ENCODE results near the gene PLA2R1.

The PLA2R1 gene

DNA sequence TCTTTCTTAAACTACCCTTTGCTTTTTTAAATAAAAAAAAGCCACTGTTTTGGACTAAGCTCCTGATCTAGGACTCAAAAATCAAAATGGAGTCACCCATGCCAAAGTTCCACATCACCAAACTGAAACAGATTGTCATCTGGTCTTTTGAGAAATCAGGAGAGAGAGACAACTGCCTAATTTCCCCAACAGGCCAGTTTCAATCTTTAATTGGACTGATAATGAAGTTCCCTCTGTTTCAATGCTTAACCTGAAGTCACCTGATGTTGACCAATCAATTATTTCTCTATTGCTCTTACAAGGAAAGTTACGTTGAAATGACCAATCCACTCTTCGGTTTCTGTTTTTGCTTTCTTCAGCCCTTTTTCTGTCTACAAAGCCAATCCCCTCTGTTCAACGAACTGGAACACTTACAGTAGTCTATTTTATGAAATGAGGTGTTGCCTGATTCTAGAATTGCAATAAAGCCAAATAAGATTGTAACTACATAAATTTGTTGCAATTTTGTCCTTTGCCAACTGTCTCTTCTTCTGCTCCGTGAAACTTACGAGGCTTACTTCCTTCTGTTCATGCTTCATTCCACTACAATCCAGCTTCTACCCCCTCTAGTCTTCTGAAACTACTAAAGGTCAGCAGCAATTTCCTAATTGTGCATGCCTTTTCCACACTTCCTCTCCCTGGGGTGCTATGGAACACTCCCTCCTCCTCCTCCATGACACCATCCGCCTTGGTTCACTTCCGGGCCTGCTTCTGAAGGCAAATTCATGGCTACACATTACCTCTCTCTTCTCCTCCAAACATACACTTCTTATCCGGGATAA lies 169.2 kb downstream of the PLA2R1 start:
- no peak for FAIRE-seq

DNA sequence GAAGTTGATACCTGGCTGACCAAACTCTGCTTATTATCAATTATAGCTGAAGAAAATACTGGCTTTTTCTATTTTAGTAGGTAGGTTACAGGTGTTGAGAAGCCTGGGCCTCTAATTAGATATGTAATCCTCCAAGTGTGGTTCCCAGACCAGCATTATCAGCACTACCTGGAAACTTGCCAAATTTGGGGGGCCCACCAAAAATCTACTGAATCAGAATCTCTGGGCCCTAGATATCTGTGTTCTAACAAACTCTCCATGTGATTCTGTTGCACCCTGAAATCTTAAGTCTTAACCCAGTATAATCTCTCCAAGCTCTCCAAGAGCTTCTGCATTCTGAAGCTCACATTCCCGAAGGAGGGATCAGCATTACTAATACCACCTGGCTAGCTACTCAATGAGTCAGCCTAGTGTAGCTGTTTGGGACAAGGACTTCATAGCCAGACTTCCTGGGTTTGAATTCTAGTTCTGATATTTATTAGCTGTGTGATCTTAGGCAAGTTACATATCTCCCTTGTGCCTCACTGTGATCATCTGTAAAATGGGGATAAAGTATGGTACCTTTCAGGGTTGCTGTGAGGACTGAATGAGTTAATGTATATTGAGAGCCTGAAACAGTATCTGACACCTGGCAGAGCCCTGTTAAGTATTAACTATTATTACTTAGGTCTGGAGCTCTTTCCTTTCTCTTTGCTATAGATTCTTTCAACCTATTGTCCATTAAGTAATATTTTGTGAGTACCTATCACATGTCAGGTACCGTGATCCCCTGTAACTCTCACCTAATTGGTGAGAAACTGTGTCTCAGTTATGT lies 170.3 kb downstream of the PLA2R1 start:
- no peak for FAIRE-seq

DNA sequence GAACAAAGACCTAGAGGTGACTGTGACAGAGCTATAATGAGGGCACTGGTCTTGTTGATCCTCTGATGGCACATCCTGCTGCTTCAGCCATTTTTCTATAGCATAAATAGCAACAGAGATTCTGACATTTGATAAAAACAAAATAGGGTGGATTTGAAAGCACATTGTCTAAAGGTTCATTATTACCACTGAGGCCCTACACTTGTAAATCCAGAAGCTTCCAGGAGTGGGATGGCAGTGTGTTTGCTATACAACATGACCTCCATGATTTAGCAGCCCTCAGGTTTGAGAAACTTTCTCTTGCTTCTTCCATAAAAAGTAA lies 171.2 kb downstream of the PLA2R1 start:
- FAIRE-seq: no peak

DNA sequence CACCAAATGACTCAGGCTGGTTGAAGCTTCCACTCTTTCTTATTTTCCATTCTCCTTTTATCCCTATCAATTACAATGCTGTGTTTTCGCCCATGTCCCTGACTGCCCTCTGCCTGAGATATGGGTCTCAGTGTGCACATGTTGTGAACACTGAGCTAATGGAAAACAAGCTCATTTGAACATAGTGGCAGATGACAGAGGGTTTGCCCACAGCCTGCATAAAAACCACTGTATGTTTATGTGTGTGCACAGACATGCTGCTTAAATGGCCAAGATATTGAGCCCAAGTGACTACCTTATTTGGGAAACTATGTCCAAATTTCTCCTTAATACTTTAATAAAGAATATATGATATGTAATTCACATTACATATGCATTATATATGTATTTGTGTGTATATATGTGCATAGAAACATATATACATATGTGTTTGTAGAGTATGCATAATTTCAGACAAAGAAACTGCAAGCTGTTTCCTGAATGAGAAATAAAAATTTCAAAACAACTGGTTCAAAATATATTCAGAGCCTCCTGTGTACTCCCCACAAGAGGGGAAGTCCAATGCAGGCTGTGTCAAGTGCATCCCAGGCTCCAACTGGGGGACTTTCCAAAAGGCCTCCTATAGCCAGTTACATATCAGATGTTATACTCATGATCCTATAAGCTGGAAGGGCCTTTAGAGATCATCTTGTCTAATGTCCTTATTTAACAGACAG lies 171.7 kb downstream of the PLA2R1 start:
- FAIRE-seq: no peak

DNA sequence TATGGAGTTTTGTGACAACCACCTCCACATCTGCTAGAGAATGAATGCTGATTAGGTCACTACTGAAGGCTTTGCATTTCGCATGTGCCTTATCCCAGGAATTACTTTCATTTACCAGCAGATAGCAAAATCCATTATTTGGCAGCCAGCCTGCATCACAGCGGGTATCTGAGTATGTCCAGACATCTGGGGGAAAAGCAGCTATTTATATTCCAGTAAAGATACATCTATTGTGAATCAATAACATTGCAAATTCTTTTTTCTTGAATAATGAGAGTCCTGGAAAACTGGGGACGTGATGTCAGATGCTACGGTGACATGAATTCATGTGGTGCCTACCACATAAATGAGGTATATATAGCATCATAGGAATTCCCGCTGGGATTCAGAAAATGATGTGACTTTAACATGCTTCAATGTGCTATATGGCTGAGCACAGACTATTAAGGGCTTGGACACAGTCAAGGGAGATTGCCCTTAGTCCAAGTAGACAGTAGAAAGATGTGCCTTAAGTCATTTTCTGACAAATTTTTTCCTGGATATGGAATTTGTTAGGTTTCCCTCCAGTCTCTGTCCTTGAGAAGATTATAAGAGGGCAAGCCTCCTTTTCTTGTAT lies 180.2 kb downstream of the PLA2R1 start:
- FAIRE-seq: no peak

All from colon (tissue), 2 donors.